HG02943 (cell line): Measurements from ENCODE around the gene AHDC1.
"Not testable (repeated sequence)": the region's sequence is repeated elsewhere in the genome, so short reads cannot be mapped to it uniquely, and the experiment has no call there.

Source experiments
- ATAC-seq: cut with Tn5 transposase; IDR thresholded peaks from one replicate; pipeline ENCODE4 v1.9.1; 2021; ENCODE audit warnings: mild to moderate bottlenecking, low read depth, moderate library complexity; ENCODE audit not compliant: unreplicated experiment

AHDC1 gene

DNA sequence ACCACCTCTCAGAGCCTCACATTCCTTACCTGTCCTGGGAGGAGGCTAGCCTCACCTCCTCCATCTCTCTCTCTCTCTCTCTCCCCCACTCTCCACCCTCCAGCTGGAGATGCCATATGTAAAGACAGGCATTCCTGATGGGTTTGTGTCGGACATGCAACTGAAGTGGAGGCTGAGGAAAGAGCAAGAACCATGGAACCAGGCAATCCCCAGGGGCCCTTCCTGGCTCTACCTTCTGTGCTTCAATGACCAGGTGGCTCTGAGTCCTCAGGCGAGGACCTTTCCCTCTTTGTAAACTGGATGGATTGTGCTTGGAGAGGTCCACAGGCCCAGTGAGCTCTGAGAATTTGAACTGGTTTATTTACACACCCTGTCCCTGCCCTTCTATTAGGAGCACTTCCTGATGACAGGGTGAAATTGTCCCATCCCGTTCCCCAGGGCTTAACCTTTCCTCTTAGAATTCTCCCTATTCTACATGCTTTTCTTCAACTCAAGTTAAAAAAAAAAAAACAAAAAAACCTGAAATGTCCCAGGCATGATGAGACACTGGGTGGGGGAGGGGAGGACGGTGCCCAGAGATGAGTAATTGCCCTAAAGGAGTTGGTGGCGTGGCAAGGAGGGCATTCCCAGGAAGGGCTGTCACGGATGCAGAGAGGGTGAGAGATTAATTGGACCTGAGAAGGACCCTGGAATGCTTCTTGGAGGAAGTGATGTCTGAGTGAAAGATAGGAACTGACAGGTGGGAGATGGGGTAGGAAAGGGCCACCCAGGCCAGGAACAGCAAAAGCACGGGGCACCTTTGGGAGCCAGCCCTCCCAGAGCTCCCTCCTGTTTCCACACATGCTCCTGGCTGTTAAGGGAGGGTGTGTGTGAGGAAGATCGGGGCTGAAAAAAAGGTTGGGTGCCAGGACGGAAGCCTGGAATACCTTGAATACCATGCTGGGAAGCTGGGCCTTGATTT, 63.8 kb downstream of the AHDC1 start:
- ATAC-seq: no peak

DNA sequence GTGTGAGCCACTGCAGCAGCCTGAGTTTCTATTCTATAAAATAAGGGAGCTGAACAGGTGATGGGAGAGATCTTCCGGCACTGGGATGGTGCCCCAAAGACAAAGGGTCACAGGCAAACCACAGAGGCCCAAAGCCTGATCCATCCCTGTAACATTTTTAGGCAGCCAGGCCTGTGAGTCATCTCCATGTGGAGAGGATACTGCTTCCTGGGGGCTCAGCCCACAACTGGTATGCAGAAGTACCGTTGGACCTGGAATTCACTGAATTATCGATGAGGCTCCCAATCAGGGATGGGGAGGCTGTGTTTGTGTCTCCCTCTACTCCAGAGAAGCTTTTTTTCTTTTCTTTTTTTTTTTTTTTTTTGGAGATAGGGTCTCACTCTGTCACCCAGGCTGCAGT, 65.2 kb downstream of the AHDC1 start:
- no peak for ATAC-seq

DNA sequence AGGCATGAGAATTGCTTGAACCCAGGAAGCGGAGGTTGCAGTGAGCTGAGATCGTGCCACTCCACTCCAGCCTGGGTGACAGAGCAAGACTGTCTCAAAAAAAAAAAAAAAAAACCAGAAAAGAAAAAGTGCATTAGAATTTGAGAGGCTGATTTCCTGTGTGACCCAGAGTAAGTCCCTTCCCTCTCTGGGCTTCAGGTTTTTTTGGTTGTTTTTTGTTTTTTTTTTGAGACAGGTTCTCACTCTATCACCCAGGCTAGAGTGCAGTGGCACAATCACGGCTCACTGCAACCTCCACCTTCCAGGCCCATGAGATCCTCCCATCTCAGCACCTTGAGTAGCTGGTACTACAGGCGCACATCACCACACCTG, 65.7 kb downstream of the AHDC1 start:
- ATAC-seq: not testable (repeated sequence)

DNA sequence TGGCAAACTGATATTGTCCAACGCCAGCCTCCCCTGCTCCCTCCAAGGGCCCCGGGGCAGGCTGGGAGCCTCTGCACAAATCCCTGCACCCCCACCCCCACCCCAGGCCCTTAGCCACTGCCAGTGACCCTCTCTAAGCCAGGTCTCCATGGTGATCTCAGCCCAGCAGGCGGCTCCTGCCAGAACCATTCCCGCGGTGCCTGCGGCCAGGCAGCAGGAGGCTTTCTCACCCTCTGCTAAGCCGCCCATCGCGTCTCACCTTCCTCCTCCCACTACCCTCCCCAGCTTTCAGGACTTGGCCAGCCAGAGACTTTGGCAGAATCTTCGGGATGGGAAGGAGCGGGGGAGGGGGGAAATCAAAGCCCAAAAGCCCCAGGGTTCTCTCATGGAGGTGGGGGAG, 67.2 kb downstream of the AHDC1 start:
- ATAC-seq: no peak

DNA sequence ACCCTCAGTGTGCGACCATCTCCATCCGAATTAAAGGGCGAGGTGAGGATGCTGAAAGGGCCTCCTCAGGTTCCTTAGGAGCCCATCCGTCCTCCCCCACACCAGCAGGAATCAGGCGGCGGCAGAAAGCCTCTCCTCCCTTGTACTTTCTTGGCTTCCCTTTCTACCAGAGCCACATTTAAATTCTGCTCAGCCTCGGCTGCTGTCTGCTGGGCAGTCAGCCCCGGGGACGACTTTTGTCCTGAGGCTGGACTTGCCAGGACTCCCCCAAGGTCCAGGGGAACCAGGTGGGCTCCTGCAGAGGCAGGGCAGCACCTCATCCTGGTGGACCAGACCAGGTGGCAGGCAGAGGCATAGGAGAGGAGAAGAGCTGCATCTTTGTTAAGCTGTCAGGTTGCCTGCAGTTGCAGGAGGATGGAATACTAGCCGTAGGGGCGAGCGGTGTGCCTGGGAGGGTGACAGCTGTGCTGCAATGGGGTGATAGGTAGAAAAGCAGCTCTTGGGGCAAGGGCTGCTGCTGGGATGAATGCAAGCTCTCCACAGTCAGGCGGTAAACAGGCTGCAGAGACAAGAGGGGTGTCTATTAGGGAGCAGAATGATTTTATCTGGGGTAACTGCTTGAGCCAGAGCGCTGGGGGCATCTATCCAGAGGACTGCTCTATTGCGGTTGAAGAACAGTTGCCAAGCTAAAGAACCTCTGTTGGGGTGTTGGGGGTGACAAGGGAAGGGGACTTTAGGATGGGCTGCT, 67.8 kb downstream of the AHDC1 start:
- ATAC-seq: no peak

DNA sequence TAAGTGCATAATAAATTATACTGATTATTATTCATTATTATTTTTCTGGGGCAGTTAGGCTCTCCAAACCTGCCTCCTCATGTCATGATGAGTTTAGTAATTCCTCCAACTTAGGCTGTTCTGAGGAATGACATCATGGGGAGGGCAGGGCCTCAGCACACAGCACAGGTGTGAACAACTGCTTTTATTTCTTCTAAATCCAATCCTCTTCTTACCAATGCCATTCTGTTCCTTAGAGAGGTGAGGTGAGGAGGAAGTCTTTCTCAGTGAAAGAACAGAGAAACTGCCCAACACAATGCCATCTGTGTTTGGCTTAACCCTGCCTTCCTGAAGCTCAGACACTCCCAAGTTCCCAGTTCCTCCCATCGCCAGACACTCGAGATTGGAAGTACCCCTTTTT, 68.6 kb downstream of the AHDC1 start:
- ATAC-seq: no peak

DNA sequence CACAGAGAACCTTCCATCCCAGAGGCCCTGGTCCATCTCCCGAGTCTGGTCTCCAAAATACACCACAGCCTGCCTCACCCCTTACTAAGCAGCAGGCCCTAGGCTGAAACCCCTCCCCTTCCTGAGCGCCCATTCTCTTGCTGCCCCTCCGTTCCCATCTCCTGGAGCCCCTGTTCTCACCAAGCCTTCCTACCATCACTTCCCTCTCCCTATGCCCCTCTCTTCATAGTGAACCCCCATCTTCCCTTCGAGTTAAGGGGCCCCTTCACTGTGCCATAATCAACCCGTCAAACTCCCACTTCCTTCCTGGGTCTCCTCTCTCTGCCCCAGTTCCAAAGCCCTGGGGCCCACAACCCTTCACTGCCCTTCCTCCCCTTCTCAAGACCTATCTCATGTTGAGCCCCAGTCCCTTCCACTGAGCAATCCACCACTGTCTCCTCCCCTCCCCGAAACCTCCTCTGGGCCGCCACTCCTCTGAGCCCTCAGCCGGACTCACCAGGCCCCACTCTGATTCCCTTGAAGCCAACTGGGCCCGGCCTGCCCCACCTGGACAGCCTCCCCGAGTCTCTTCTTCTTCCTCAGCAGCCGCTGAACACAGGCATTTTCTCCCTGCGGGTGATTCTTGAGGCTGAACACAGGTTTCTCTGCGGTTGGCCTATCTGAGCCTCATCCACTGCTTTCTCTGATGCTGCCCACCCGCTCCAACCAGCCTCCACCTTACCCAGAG, 71.8 kb downstream of the AHDC1 start:
- no peak for ATAC-seq

DNA sequence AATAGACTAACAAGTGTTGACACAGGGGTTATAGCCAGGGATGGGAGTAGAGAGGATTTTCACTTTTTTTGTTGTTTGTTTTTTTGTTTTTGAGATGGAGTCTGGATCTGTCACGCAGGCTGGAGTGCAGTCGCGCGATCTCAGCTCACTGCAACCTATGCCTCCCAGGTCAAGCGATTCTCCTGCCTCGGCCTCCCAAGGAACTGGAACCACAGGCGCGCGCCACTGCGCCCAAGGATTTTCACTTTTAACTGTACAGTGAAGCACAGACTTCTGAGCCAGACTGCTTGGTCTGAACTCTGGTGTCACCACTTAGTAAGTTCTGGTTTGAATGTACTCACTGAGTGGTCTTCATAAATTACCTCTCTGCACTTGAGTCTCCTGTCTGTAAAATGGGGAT, 73.8 kb downstream of the AHDC1 start:
- ATAC-seq: no peak

DNA sequence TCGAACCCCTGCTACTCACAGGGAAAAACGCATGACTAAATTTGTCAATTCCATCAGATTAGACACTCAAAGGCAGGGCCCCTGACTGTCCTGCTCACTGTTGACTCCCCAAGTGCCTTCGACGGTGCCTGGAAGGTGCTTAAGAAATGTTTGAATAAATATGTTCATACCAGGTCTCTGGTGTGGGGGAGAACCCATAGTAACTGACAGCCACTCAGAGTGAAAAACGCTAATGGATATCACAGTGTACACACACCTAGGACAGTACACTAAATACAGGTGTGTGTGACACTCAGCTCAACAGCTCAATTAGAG, 74.3 kb downstream of the AHDC1 start:
- no peak for ATAC-seq

DNA sequence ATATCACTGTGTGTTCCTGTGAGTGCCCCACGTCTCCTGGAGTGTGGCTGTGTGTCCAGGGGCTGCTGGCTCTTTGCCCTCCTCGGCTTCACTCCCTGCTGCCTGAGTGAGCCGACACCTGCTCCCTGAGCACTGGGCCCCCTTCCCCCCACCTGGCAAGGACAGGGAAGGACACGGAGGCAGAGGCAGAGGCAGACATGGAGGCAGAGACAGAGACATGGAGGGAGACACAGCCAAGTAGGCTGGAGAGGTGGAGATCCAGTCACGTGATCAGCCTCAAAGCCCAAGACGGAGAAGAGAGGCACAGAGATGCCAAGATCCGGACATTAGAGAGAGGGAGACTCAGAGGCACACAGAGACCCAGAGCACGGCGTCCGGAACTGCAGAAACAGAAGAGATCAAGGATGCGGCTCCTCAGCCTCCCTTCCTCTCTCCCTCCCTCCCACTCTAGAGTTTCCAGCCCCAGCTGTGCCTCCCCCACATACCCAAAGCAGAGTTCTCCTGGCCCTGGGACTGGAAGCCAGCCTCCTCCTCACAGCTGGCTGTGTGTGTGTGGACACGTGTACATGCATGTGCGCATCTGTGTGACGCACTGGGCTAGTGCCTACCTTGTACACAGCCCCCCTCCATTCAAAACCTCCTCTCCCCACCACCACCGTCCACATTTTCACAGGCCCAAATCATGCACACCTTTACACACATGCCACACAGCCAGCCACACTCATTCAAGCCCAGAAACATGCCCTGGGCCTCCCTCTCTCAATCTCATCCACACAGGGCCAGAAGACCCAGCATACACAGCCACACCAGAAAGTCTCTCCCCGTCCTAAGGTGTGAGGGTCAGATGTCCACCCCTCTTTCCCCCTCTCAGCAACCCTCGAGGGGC, 74.9 kb downstream of the AHDC1 start:
- ATAC-seq: no peak

DNA sequence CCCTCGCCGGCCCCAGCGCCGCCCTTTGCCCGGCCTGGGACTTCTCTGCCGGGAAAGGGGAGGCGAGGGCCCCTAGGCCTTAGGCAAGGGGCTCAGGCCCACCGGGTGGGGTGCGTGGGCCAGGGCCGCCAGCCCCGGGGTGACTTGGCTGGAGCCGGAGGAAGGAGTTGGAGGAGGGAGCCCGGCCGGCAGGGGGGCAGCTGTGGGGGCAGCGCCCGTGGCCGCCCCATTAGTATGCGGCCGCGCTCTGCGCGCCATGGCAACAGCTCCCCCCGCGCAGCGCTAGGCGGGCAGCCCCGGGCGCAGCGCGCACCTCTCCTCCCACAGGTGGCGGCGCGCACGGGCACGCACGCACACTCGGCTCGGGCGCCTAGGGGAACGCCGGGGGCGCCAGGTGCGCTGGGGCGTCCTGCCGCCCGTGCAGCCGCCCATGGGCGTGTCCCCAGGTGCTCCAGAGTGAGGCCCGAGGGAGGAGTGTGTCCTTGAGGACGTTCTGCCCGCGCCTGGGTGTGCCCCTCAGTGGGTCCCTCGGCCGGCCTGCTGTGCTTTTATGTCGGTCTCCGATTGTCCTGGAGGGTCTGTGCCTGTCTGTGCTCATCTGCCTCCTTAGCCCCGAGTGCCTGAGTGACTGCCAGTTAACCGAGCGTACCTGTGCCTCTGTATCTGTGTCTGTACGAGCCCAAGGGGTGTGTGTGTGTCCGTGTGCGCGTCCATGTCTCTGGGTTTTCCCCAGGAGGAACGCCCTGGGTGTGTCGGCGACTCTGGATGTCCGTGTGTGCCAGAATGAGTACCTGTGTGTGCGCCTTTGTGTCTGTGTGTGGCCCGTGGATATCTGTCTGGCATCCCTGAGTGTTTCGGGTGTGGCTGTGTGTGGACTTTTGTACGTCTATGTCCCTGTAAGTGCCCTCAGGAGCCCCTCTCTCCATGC, 75.8 kb downstream of the AHDC1 start:
- ATAC-seq: no peak

DNA sequence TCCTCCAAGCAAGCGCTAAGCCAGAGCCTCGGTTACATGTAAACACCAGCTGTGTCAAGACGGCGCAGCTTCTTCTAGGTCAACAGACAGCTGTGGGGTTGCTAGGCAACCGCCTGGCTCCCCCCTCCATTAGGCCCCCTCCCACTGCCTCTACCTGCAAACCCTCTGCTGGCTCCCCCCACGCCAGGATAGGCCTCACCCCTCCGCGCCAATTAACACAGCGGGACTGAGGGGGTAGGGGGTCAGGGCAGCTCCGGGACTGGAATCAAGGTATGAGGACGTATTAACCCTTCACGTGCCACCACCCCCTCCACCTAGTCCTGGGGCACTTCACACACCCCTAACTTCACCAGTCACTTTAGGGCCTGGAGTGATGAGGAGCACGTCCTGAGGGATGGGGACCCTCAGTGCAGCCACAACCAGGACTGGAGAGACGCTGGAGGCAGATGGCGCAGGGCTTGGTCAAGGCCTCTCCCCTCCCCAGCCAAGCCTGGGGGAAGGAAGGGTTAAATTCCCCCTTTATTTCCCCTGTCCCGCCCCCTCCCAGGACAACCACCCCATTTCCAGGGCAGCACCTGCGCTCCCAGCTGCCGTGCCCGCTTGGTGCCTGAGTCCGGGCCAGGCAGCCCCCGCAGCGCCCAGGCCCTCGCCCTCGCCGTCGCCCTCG, 76.6 kb downstream of the AHDC1 start:
- ATAC-seq: no peak

DNA sequence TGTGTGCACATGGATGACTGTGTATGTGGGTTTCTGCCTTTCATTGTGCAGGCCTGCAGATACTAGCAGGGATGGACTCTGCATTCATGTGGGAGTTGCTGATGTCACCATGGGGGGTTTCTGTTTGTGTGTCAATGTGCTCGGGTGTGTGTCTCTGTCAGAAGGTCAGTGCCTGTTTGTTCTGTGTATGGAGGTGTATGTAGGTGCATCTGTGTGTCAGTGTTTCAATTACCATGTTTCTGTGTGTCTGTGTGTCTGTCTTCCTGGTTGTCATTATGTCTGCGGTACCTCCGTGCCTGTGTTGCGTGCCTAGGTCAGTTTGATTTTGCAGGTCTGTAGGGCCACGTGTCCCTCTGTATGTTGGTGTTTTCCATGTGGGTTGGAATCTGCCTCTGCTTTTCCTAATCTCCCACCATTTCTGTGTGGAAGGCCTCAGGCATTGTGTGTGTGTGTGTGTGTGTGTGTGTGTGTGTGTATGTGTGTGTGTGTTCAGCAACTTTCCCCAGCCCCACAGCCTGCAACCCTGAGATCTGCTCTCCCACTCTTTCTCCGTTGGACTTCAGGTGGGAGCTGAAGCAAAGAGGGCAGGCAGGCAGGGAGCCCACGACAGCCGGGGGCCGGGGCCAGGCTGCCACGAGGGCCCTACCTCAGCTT, 77.2 kb downstream of the AHDC1 start:
- ATAC-seq: no peak

DNA sequence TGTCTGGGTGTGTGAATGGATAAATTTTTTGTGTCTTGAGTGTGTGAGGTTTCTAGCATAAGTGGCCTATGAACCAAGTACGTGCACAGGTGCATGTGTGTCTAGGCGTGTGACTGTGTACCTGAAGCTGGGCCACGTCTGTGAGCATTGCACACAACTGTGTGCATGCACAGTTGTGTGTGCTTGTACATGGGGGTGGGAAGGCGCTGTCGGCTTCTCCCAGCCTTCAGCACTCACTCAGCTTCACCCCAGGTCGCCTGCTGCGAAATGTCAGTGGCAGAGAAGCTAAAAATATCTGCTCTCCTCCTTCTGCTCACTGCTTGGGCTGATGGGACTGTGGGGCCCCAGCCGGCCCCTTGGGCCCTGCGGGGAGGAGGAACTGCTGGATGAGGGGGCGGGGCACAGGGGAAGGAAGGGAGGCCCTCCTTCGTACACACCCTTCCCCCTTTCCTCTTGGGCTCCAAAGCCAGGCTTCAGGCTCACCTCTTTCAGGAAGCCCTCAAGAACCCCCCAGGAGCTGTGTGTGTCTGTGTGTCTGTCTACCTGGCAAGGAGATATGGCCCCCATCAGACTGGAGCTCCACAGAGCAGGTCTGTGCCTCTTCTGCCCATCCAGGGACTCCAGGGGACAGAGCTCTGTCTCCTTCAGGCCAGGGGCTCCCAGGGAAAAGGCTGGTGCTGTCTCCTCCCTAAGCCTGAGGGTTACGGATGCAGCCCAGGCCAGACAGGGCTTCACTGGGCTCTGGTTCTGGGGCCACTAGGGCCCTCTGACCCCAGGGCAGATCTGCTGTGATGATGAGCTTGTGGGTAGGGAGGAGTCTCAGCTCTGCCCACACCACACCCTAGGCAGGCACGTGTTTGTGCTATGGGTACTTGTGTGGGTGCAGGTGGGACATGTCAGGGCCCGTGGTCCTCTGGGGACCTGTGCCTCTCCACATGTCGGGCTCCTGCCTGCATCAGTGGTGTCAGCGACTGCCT, 78.4 kb downstream of the AHDC1 start:
- ATAC-seq: peak; percentile 43

DNA sequence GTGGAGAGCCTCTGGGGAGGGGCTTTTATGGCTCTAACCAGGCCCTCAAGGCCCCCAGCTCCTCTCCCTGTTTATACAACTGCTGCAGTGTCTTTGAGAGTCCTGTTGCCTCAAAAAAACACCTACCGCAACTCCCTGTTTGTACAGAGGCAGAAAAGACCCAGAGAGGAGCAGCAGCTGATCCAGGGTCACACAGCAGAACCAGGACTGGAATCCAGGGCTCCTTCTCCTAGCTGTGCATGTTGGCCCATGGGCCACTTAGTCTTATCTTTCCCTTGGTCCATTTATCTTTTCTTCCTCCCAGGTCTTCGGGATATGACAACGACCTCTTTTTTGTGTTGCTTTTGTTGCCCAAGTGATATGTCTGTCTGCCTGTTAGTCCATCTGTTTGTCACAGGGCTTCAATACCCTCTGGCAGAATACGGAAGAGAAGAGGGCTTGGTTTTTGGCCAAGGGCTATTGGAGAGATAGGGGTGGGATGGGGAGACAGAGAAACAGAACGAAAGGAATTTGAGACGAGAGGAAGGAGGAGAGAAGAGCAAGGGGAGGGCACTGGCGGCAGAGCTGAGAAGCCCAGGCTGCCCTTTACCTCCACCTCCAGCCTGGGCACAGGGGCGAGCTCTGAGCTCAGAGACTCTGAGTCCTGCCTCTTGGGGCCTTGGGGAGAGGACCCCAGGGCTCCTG, 80.5 kb downstream of the AHDC1 start:
- ATAC-seq: no peak
